Fibroblast of the aortic adventitia (primary cell): ENCODE data around the gene CDH13. TPM values are rescaled to one million over a fixed set of nuclear protein-coding genes. Genes with fewer than 3 reads are reported as not detected.
A peak's percentile ranks its signal among the peaks of the same experiment; 100 is the strongest.

ENCODE experiments used
- DNase-seq: peaks from one replicate; pipeline ENCODE4 v3.0.0-alpha.2; 2010; ENCODE audit warnings: low read depth
- H3K4me3 ChIP-seq: 2 replicates; pipeline ENCODE4 v1.5.1; 2011; ENCODE audit warnings: low read depth, mild to moderate bottlenecking, control low read depth, low read length, moderate library complexity
- CTCF ChIP-seq: IDR thresholded peaks from 2 replicates; pipeline ENCODE4 v1.5.1; 2011; ENCODE audit warnings: mild to moderate bottlenecking, low read length, control low read depth, inconsistent platforms; ENCODE audit not compliant: insufficient read depth
- total RNA-seq: library from RNA; depleted of rRNA; stranded (reverse); fragments of >200 nt; gene quantifications from 2 replicates; pipeline ENCODE4 v1.2.3, GENCODE V29; 2012; ENCODE audit warnings: low replicate concordance

CDH13 gene
- total RNA-seq, 1 donor, result 55.7 TPM

DNA sequence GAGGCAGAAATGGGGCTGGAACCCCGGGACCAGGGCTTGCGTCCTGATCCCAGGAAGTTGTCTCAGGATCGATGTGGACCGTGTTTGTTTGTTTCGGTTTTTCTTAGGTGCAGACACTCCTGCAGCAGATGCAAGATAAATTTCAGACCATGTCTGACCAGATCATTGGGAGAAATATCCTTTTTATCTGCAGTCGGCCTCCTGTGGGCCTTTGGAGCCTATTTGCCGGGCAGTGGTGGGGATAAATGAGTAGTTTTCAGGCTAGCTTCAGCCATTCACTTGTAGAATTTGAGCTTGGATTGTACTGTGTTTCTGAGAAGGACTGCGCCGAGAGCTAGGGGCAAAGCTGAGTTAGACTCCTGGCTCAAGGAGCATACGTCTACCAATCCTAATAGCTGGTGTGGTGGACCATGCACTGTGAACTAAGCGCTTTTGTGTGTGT, 1181.8 kb downstream of the CDH13 start:
- DNase-seq, result no peak
- no peak for TF ChIP-seq CTCF
- peak overlapping the region; percentile 92 for H3K4me3 ChIP-seq

DNA sequence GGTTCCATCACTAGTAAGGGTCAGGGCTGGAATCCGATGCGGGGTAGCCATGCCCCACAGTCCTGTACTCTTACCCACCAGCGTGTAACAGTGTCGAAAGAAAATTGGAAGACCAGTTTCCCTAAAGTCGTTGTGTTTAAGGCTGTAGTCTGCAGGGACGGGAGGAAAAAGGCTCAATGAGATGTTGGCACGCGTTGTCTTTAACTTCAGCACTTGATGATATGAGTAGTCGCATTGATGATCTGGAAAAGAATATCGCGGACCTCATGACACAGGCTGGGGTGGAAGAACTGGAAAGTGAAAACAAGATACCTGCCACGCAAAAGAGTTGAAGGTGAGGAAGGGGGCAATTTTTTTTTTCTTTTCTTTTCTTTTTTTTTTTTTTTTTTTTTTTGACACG, 1182.3 kb downstream of the CDH13 start:
- DNase-seq, result no peak
- TF ChIP-seq CTCF, result no peak
- peak overlapping the region; percentile 92 for H3K4me3 ChIP-seq

- no peak for TF ChIP-seq CTCF
These were observed 1184.1 kb downstream of the CDH13 start for GRCh38 chr16:83810901-83811300.

DNA sequence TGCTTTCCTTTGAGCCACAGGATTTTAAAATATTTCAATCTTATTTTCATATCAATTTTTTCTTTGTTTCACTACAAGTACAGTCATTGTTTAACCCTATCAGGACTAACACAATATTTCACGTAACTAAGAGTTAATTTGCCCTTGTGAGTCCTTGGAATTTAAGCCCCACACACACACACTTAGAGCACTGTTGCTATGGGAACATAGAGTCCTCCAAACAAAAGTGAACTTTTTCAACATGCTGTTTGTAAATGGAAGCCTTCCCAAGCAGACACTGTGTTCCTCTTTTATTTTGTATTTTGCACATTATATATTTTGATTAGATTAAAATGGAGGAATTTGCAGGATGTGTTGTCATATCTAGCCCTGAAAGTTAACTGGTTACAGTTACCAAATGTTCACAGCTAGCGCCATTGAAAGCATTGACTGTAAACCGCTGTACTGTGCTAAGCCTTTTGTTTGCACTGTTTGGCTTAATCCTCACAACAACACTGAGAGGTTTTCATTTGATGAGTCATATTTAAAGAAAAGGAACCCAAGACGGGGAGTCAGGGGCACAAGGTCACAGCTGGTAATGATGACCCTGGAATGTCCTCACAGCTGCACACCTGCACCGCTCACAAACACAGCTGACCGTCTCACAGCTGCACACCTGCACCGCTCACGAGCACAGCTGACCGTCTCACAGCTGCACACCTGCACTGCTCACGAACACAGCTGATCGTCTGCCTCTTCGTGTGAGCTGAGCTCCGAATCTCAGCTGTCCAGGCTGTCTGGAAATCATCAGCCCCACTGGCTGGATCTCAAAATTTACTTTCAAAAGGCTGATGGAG, 1187.3 kb downstream of the CDH13 start:
- peak; percentile 48 for DNase-seq
- TF ChIP-seq CTCF, result no peak
- no peak overlapping the region for H3K4me3 ChIP-seq

More at GRCh38 chr16:83810901-83811300, 1184.1 kb downstream of the CDH13 start:
- DNase-seq, result peak; percentile 12
- H3K4me3 ChIP-seq, result no peak overlapping the region

DNA sequence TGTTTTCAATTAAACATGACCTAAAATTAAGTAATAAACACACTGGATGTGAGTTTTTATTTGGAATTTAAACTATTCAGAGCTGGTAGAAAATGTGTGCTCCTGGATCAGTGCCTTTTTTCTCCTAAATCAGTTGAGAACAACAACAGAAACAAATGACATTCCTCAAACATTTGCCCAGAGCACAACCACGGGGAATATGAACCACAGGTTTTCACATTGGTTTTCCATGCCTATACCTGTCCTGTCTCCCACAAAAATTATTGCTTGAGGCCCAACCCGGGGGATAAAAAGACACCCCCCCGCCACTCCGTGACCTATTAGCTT, 1187.9 kb downstream of the CDH13 start:
- no peak overlapping the region for H3K4me3 ChIP-seq
- no peak for TF ChIP-seq CTCF
- peak; percentile 49 for DNase-seq

DNA sequence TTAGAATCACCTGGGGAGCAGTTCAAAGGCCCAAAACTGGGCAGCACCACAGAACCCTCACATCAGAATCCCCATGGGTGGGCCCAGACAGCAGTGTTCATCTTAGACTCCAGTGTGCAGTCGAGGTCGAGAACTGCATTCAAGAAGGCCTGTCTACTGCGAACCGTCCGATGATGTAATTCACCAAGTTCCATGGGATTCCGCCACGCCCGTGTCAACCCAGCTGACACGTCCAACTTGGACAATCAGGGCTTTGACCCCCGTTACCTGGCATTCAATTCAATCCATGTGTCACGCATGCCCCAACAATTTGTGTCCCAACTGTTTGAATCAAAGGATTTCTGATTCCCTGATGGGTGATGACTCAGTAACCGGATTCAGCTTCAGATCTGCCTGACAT, 1190.3 kb downstream of the CDH13 start:
- no peak for TF ChIP-seq CTCF

More for the DNA sequence above, 1190.3 kb downstream of the CDH13 start:
- DNase-seq, result no peak
- no peak overlapping the region for H3K4me3 ChIP-seq
